Right cardiac atrium (tissue), 5 donors: ENCODE results near the gene TTC13. TPM values are rescaled to one million over a fixed set of nuclear protein-coding genes. Genes with fewer than 3 reads are reported as not detected.
A peak's percentile ranks its signal among the peaks of the same experiment; 100 is the strongest.

Source experiments
- ATAC-seq, 2 donors: fragments of 200-7000 bp; cut with Tn5 transposase; one replicate each; pipeline versions ENCODE4 v1.8.0 to v1.9.1; 2020; ENCODE audit warnings: moderate library complexity in 2 of 2, mild to moderate bottlenecking in 1 of 2
- DNase-seq, 3 donors: peaks; one replicate each; pipeline ENCODE4 v3.0.0-alpha.2; 2020
- H3K27ac ChIP-seq: one replicate; pipeline ENCODE4 v1.5.1; 2013; ENCODE audit warnings: mild to moderate bottlenecking, low read length, control low read depth, moderate library complexity
- H3K27me3 ChIP-seq: one replicate; pipeline ENCODE4 v1.6.1; 2013; ENCODE audit not compliant: control insufficient read depth, insufficient read depth
- H3K4me1 ChIP-seq: one replicate; pipeline ENCODE4 v1.6.1; 2013; ENCODE audit warnings: low read length; ENCODE audit not compliant: control insufficient read depth, insufficient read depth
- H3K4me3 ChIP-seq: one replicate; pipeline ENCODE4 v1.5.1; 2013; ENCODE audit warnings: low read length, control low read depth
- H3K9me3 ChIP-seq: one replicate; pipeline ENCODE4 v1.6.1; 2013; ENCODE audit warnings: low read length; ENCODE audit not compliant: control insufficient read depth
- WGBS: extraction: QIAGEN DNeasy Blood & Tissue Kit; methylation state at CpG from one replicate; pipeline ENCODE4 v1.1.7; 2013; 5-methylcytosine and 5-hydroxymethylcytosine counted together
- intact Hi-C, 4 donors: fragments of 100-400 bp; cut with DNase I; formaldehyde crosslinking; loops; one replicate each; pipeline versions ENCODE4 v1.11.0 to v1.14.0; 2022 to 2023
- polyA plus RNA-seq: library from polyadenylated mRNA; stranded (reverse); fragments of 200-250 nt; gene quantifications from one replicate; pipeline ENCODE4 v1.2.3, GENCODE V29; 2013
- total RNA-seq, 4 donors: library from RNA; stranded (reverse); fragmentation: NEBNext Ultra II Directional; extraction: Animal tissue kit (Norgen Biotek cat#: 25700); gene quantifications; one replicate each; pipeline ENCODE4 v1.2.1, GENCODE V29; 2021
- donor health status: healthy with polysubstance abuse.
- donor health status: DM: no; HTN: yes; CAD: no.
- donor health status: DM: no; HTN: no; CAD: no.
- donor health status: DM: no; HTN: yes; CAD: no; lungs with severe emphysema.
- donor health status: DM: yes; HTN: yes; CAD: no.

TTC13 gene
- total and polyA plus RNA-seq, 5 donors = 4.5 to 8.6 (median 6.5) TPM

- H3K27ac ChIP-seq = no peak overlapping the region
- WGBS = 44% methylated on average over 2 of the region's 2 CpGs
- no peak for DNase-seq
These were observed 87.2 kb downstream of the TTC13 start for GRCh38 chr1:230891413-230891812.

GRCh38 chr1:230884646-230885045 lies 94.0 kb downstream of the TTC13 start:
- Histone ChIP-seq H3K4me1 (no peaks in the 10 kb centered on the region), H3K27me3 (no peaks in the 10 kb centered on the region), H3K9me3 (no peaks in the 10 kb centered on the region), H3K27ac (no peak overlapping the region), H3K4me3 (no peak overlapping the region)
- DNase-seq (no peak), ATAC-seq (no peak)
- intact Hi-C loops = no loop called here
- 93% methylated on average over 2 of the region's 2 CpGs for WGBS

More at GRCh38 chr1:230891413-230891812, 87.2 kb downstream of the TTC13 start:
- H3K4me1 ChIP-seq = no peaks in the 10 kb centered on the region
- H3K9me3 ChIP-seq = no peaks in the 10 kb centered on the region
- intact Hi-C loops = no loop called here
- H3K27me3 ChIP-seq = no peaks in the 10 kb centered on the region
- H3K4me3 ChIP-seq = no peak overlapping the region
- no peak for ATAC-seq

- Histone ChIP-seq H3K4me1 (no peaks in the 10 kb centered on the region), H3K4me3 (no peak overlapping the region), H3K9me3 (no peaks in the 10 kb centered on the region), H3K27ac (no peak overlapping the region), H3K27me3 (no peaks in the 10 kb centered on the region)
- intact Hi-C loops = no loop called here
- ATAC-seq = no peak
- no peak for DNase-seq
- WGBS = 71% methylated on average over 4 of the region's 4 CpGs
These were observed 94.7 kb downstream of the TTC13 start for GRCh38 chr1:230883967-230884366.

- WGBS = 55% methylated on average over 8 of the region's 8 CpGs
- DNase-seq (no peak), ATAC-seq (no peak)
- no peak overlapping the region for H3K27ac ChIP-seq
- intact Hi-C loops = no loop called here
- peaks cover 2% of the 10 kb centered on the region for H3K4me1 ChIP-seq
- no peak overlapping the region for H3K4me3 ChIP-seq
- H3K9me3 ChIP-seq = no peaks in the 10 kb centered on the region
- H3K27me3 ChIP-seq = no peaks in the 10 kb centered on the region
These were observed 98.9 kb downstream of the TTC13 start for GRCh38 chr1:230879778-230880177.

- Histone ChIP-seq H3K27ac (no peak overlapping the region), H3K27me3 (no peaks in the 10 kb centered on the region), H3K4me3 (no peak overlapping the region), H3K4me1 (peaks cover 2% of the 10 kb centered on the region), H3K9me3 (no peaks in the 10 kb centered on the region)
- ATAC-seq = no peak
- 36% methylated on average over 5 of the region's 5 CpGs for WGBS
- no peak for DNase-seq
- intact Hi-C loops = no loop called here
These were observed 100.1 kb downstream of the TTC13 start for GRCh38 chr1:230878591-230878990.

GRCh38 chr1:230877924-230878590 lies 100.6 kb downstream of the TTC13 start:
- ATAC-seq = no peak

GRCh38 chr1:230877146-230877923 lies 101.3 kb downstream of the TTC13 start:
- intact Hi-C loops = no loop called here
- WGBS = 83% methylated on average over 14 of the region's 14 CpGs
- Histone ChIP-seq H3K4me3 (no peak overlapping the region), H3K9me3 (no peaks in the 10 kb centered on the region), H3K27me3 (no peaks in the 10 kb centered on the region), H3K27ac (no peak overlapping the region), H3K4me1 (peaks cover 2% of the 10 kb centered on the region)
- ATAC-seq = peak in 1 of 2 donors; percentile 44
- no peak for DNase-seq

More at GRCh38 chr1:230877924-230878590, 100.6 kb downstream of the TTC13 start:
- Histone ChIP-seq H3K27ac (no peak overlapping the region), H3K27me3 (no peaks in the 10 kb centered on the region), H3K9me3 (no peaks in the 10 kb centered on the region), H3K4me3 (no peak overlapping the region), H3K4me1 (peaks cover 2% of the 10 kb centered on the region)
- DNase-seq = no peak
- 97% methylated on average over 4 of the region's 4 CpGs for WGBS
- intact Hi-C loops = no loop called here

GRCh38 chr1:230876660-230877059 lies 102.0 kb downstream of the TTC13 start:
- ATAC-seq (peak; percentile 19 to 70), DNase-seq (no peak)
- Histone ChIP-seq H3K27me3 (no peaks in the 10 kb centered on the region), H3K27ac (no peak overlapping the region), H3K9me3 (no peaks in the 10 kb centered on the region), H3K4me3 (no peak overlapping the region), H3K4me1 (peaks cover 2% of the 10 kb centered on the region)
- WGBS = 78% methylated on average over 6 of the region's 6 CpGs
- intact Hi-C loops = no loop called here

GRCh38 chr1:230875370-230875769 lies 103.3 kb downstream of the TTC13 start:
- peak; percentile 18 to 30 for ATAC-seq
- intact Hi-C loops = no loop called here
- DNase-seq = no peak
- WGBS = 69% methylated on average over 8 of the region's 8 CpGs
- Histone ChIP-seq H3K27ac (no peak overlapping the region), H3K4me1 (peaks cover 2% of the 10 kb centered on the region), H3K4me3 (no peak overlapping the region), H3K27me3 (no peaks in the 10 kb centered on the region), H3K9me3 (no peaks in the 10 kb centered on the region)

GRCh38 chr1:230870916-230871315 lies 107.7 kb downstream of the TTC13 start:
- 96% methylated on average over 4 of the region's 4 CpGs for WGBS
- Histone ChIP-seq H3K9me3 (no peaks in the 10 kb centered on the region), H3K4me3 (no peak overlapping the region), H3K27me3 (no peaks in the 10 kb centered on the region), H3K4me1 (peaks cover 4% of the 10 kb centered on the region), H3K27ac (no peak overlapping the region)
- intact Hi-C loops = no loop called here
- ATAC-seq = no peak
- no peak for DNase-seq

GRCh38 chr1:230869500-230869899 lies 109.2 kb downstream of the TTC13 start:
- intact Hi-C loops = loop anchor here in 1 of 4 donors (10.0 kb wide), 1 partner anchor 65 kb away; no protein-coding TSS in a partner anchor
- Histone ChIP-seq H3K4me3 (no peak overlapping the region), H3K4me1 (peaks cover 12% of the 10 kb centered on the region)

More at GRCh38 chr1:230869500-230869899, 109.2 kb downstream of the TTC13 start:
- H3K9me3 ChIP-seq = no peaks in the 10 kb centered on the region
- no peaks in the 10 kb centered on the region for H3K27me3 ChIP-seq
- H3K27ac ChIP-seq = no peak overlapping the region
- WGBS = 50% methylated on average over 4 of the region's 4 CpGs
- DNase-seq (no peak), ATAC-seq (no peak)
